HUES48 (cell line): Measurements from ENCODE around the gene JAML.
"Not testable (repeated sequence)": the region's sequence is repeated elsewhere in the genome, so short reads cannot be mapped to it uniquely, and the experiment has no call there.

Experiments used
- H3K27ac ChIP-seq: one replicate; pipeline ENCODE4 v1.7.0; 2013; ENCODE audit warnings: low read depth, low read length, inconsistent platforms
- H3K27me3 ChIP-seq: 2 replicates; pipeline ENCODE4 v1.6.1; 2013; ENCODE audit warnings: mild to moderate bottlenecking, low read length; ENCODE audit not compliant: control insufficient read depth, insufficient read depth
- H3K36me3 ChIP-seq: 2 replicates; pipeline ENCODE4 v1.6.1; 2013; ENCODE audit warnings: low read length; ENCODE audit not compliant: control insufficient read depth, insufficient read depth
- H3K4me1 ChIP-seq: 2 replicates; pipeline ENCODE4 v1.6.1; 2013; ENCODE audit warnings: mild to moderate bottlenecking, low read length; ENCODE audit not compliant: control insufficient read depth, insufficient read depth
- H3K4me3 ChIP-seq: 2 replicates; pipeline ENCODE4 v1.5.1; 2013; ENCODE audit warnings: mild to moderate bottlenecking, low read depth, low read length
- H3K9ac ChIP-seq: 2 replicates; pipeline ENCODE4 v1.6.1; 2013; ENCODE audit warnings: mild to moderate bottlenecking, low read depth, low read length, moderate library complexity
- H3K9me3 ChIP-seq: 2 replicates; pipeline ENCODE4 v1.6.1; 2013; ENCODE audit warnings: low read length; ENCODE audit not compliant: control insufficient read depth, insufficient read depth

JAML gene

GRCh38 chr11:118190942-118191506 lies 33.8 kb downstream of the JAML start:
- H3K9ac ChIP-seq, H3K27me3 ChIP-seq, H3K36me3 ChIP-seq, H3K4me3 ChIP-seq, H3K9me3 ChIP-seq, H3K27ac ChIP-seq: not testable (repeated sequence)
- H3K4me1 ChIP-seq = peaks cover 16% of the 10 kb centered on the region

DNA sequence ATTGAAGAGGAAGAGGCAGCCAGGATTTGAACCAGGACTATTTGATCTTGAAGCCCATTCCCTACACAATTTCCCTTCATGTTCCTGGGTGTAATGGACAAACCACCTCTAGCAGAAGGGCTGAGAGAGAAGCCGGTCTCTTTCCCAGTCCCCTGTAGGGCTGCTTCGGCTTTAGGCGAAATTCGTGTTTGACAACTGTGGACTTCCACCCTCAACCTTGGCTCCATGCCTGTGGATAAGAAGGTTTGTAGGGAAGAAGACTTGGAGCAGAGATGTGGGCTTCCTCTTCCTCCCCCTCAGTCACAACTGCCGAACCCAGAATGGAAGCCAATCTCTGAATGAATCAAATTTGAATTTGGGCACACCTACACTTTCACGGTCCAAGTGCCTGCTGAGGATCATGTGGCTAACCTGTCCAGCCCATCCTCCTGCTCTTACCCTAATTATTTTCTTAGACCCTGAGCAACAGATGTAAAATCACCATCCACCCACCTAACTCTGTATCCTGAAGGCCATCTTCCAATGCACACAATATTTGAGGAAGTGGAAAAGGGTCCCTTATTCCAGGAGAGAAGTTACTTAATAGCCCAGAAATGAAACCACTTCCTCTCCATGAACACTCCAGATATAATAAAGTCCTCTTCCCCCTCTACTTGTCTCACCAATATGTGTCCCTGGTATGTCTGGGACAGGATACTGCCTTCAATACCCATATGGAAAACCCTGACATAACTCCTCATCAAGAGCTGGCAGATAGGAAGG lies 38.3 kb downstream of the JAML start:
- Histone ChIP-seq H3K4me3 (no peak overlapping the region), H3K4me1 (no peaks in the 10 kb centered on the region), H3K27ac (no peak overlapping the region), H3K27me3 (no peaks in the 10 kb centered on the region; the same call in 1 of the 2 replicates), H3K9ac (no peak overlapping the region), H3K9me3 (no peaks in the 10 kb centered on the region), H3K36me3 (no peaks in the 10 kb centered on the region)

- Histone ChIP-seq H3K27me3 (no peaks in the 10 kb centered on the region; the same call in 1 of the 2 replicates), H3K36me3 (no peaks in the 10 kb centered on the region), H3K27ac (no peak overlapping the region), H3K9me3 (no peaks in the 10 kb centered on the region), H3K4me1 (peaks cover 9% of the 10 kb centered on the region), H3K9ac (no peak overlapping the region), H3K4me3 (no peak overlapping the region)
Measured at GRCh38 chr11:118184784-118185579, 39.8 kb downstream of the JAML start.

GRCh38 chr11:118183691-118184090 lies 41.1 kb downstream of the JAML start:
- not testable (repeated sequence) for H3K27me3 ChIP-seq, H3K36me3 ChIP-seq, H3K9me3 ChIP-seq, H3K9ac ChIP-seq, H3K4me3 ChIP-seq, H3K27ac ChIP-seq, H3K4me1 ChIP-seq

- H3K4me1 ChIP-seq = peaks cover 17% of the 10 kb centered on the region
- H3K9me3 ChIP-seq = no peaks in the 10 kb centered on the region
- no peak overlapping the region for H3K9ac ChIP-seq
- no peak overlapping the region for H3K27ac ChIP-seq
- peaks cover 10% of the 10 kb centered on the region for H3K27me3 ChIP-seq
- H3K4me3 ChIP-seq = peak overlapping the region; percentile 38; the same call in 1 of the 2 replicates
- H3K36me3 ChIP-seq = no peaks in the 10 kb centered on the region
Measured at GRCh38 chr11:118180300-118180703, 44.5 kb downstream of the JAML start.

DNA sequence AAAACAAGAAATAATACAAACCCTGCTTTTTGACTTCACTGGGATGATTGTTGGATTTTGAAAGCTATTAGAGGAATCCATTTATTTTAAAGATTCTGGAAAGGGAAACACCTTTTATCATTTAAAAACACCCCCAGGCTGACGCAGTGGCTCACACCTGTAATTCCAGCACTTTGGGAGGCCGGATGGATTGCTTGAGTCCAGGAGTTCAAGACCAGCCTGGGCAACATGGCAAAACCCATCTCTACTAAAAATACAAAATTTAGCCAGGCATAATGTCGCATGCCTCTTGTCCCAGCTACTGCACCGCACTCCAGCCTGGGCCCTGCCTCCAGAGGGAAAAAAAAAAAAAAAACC lies 48.1 kb downstream of the JAML start:
- no peaks in the 10 kb centered on the region for H3K36me3 ChIP-seq
- no peaks in the 10 kb centered on the region for H3K9me3 ChIP-seq
- H3K9ac ChIP-seq = no peak overlapping the region
- H3K4me3 ChIP-seq = 0 out of 2 replicates have a peak overlapping the region, but pooled peaks have one; percentile 69
- H3K4me1 ChIP-seq = peaks cover 30% of the 10 kb centered on the region
- no peak overlapping the region for H3K27ac ChIP-seq
- peaks cover 44% of the 10 kb centered on the region for H3K27me3 ChIP-seq

GRCh38 chr11:118175993-118176777 lies 48.6 kb downstream of the JAML start, which contains the start of gene SCN2B:
SCN2B (minus strand) TSS chr11:118176639; CDS start chr11:118176431, 208 bp downstream.
- Histone ChIP-seq H3K9me3 (no peaks in the 10 kb centered on the region), H3K36me3 (no peaks in the 10 kb centered on the region), H3K4me3 (peak within 1 kb of the TSS; percentile 69), H3K4me1 (peaks cover 33% of the 10 kb centered on the region), H3K27ac (no peak within 1 kb of the TSS), H3K9ac (no peak within 1 kb of the TSS), H3K27me3 (peaks cover 48% of the 10 kb centered on the region)

DNA sequence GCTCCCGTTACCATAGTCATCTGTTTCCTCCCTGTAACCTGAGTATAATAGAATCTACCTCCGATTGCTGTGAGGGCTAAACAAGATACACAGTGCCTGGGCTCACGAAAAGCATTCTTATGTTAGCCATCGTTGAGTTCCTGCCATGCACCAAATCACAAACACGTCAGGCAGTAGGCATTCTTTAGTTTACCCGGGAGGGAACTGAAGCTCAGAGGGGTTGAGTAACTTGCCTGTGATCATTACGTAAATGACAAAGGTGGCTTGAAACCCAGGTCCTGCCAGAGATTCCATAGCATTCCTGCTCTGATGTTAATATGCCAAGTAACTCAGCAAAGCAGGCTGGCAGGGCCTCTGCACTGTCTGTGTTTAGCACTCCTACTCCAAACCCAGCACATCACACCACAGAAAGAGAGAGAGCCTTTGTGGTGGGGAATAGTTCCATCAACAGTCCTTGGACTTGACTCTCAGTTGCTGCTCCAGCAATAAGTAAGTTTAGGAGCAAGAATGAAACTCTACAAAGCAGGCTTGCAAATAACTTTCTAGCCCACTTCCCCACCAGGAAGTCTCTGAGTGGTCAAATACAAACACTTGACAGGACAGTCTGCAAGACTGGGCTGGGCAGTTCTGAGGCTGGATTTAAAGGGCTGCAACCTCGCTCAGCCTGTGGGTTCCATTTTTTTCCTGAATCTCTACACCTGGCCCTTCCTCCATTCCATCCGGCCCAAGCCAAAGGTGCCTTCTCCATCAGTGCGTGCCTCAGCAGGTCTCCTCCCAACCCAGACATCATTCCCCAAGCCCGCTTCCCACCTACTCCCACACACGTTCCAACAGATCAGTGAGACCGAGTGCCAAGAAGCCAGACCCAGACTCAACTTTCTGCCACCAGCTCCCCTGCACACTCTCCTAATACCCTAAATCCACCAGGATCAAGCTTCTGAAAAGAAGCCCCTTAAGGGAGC lies 49.5 kb downstream of the JAML start:
- Histone ChIP-seq H3K27me3 (peaks cover 57% of the 10 kb centered on the region), H3K36me3 (no peaks in the 10 kb centered on the region), H3K27ac (peak overlapping the region; percentile 6), H3K4me1 (peaks cover 35% of the 10 kb centered on the region), H3K9me3 (no peaks in the 10 kb centered on the region), H3K4me3 (peak overlapping the region; percentile 69), H3K9ac (no peak overlapping the region)

- Histone ChIP-seq H3K4me3 (no peak overlapping the region), H3K36me3 (no peaks in the 10 kb centered on the region), H3K9me3 (no peaks in the 10 kb centered on the region), H3K9ac (no peak overlapping the region), H3K27ac (no peak overlapping the region), H3K27me3 (peaks cover 69% of the 10 kb centered on the region), H3K4me1 (peaks cover 35% of the 10 kb centered on the region)
Measured at GRCh38 chr11:118174006-118174567, 50.7 kb downstream of the JAML start.
